OCI-LY7 (cell line): ENCODE data around the gene CTR9.

Source experiments
- CTCF ChIP-seq: fragments of 200-600 bp; sonication (generic); conservative IDR thresholded peaks from 2 replicates; pipeline ENCODE4 v1.5.1; 2014; ENCODE audit warnings: mild to moderate bottlenecking, antibody characterized with exemption, low read length, moderate library complexity, mixed read lengths
- EZH2phosphoT487 ChIP-seq: fragments of 200-600 bp; sonication (generic); IDR thresholded peaks from 2 replicates; pipeline ENCODE4 v1.6.1; 2018; ENCODE audit warnings: low read depth, borderline replicate concordance, mild to moderate bottlenecking, mixed run types, antibody characterized with exemption, low read length, moderate library complexity, mixed read lengths

- no peak for TF ChIP-seq CTCF
- no peak for TF ChIP-seq EZH2phosphoT487
Measured at GRCh38 chr11:10771457-10771856, 20.4 kb downstream of the CTR9 start.
